Omental fat pad (tissue), 4 donors: Measurements from ENCODE around the gene AOPEP. TPM values are rescaled to one million over a fixed set of nuclear protein-coding genes. Genes with fewer than 3 reads are reported as not detected.

ENCODE experiments used
- ATAC-seq: fragments of 150-250 bp; one replicate; pipeline ENCODE4 v1.9.1; 2016; ENCODE audit warnings: mild to moderate bottlenecking, moderate library complexity; ENCODE audit not compliant: low FRiP score
- DNase-seq: peaks from one replicate; pipeline ENCODE4 v3.0.0-alpha.2; 2019; ENCODE audit warnings: low spot score
- CTCF ChIP-seq, 3 donors: fragments of 450-650 bp; IDR thresholded peaks; one replicate each; pipeline ENCODE4 v1.5.1; 2016 to 2017; ENCODE audit warnings: antibody characterized with exemption in 3 of 3, mild to moderate bottlenecking in 3 of 3, moderate library complexity in 2 of 3
- total RNA-seq, 4 donors: library from RNA; depleted of rRNA; stranded (reverse); fragments of >200 nt; gene quantifications; one replicate each; pipeline ENCODE4 v1.1.0, GENCODE V29; 2016

AOPEP gene
- total RNA-seq, 4 donors from 2014 or later: 45.9 to 102 (median 55.1) TPM

GRCh38 chr9:95074632-95075031, 348.1 kb downstream of the AOPEP start:
- no peak for ATAC-seq

GRCh38 chr9:95075700-95076099, 349.2 kb downstream of the AOPEP start:
- DNase-seq (no peak), ATAC-seq (no peak)

More at GRCh38 chr9:95074632-95075031, 348.1 kb downstream of the AOPEP start:
- no peak for TF ChIP-seq CTCF (IDR thresholded peaks at IDR 0.05)
- DNase-seq: no peak

GRCh38 chr9:95076696-95077052, 350.2 kb downstream of the AOPEP start:
- ATAC-seq (no peak), DNase-seq (no peak)
- TF ChIP-seq CTCF (IDR thresholded peaks at IDR 0.05): no peak

More at GRCh38 chr9:95075700-95076099, 349.2 kb downstream of the AOPEP start:
- no peak for TF ChIP-seq CTCF (IDR thresholded peaks at IDR 0.05)

GRCh38 chr9:95077053-95077765, 350.7 kb downstream of the AOPEP start:
- ATAC-seq (no peak), DNase-seq (no peak)
- no peak for TF ChIP-seq CTCF (IDR thresholded peaks at IDR 0.05)

- no peak for TF ChIP-seq CTCF (IDR thresholded peaks at IDR 0.05)
- ATAC-seq (no peak), DNase-seq (no peak)
Observed at GRCh38 chr9:95077766-95078370, 351.4 kb downstream of the AOPEP start.

GRCh38 chr9:95078511-95078910, 352.0 kb downstream of the AOPEP start:
- DNase-seq (no peak), ATAC-seq (no peak)
- TF ChIP-seq CTCF (IDR thresholded peaks at IDR 0.05): no peak

GRCh38 chr9:95078939-95079338, 352.4 kb downstream of the AOPEP start:
- TF ChIP-seq CTCF (IDR thresholded peaks at IDR 0.05): no peak
- ATAC-seq: no peak
- no peak for DNase-seq
